ENCODE results near the gene MRC1. TPM values are rescaled to one million over a fixed set of nuclear protein-coding genes. Genes with fewer than 3 reads are reported as not detected.

MRC1 gene
- total and polyA plus RNA-seq, 2 donors (not counting 3 experiments of a cell fraction or from before 2014, with no cell fraction given), result 0.03 to 0.13 TPM

DNA sequence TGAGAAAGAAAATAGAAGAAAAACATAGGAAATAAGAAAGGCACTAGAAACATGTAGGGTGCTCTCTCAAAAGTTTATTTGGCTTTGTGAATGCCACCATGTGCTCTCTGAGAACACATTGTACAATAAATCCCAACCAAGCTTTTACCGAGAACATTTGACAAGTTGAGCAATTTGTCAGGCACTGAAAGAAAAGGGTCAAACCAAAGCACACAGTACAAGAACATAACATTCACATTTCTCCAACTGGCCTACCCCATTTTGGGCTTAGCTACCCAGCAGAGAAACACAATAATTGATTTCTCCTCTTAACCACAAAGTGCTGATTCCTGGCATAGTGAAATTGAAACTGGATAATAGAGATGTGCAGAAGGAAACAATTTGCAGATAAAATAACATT lies 73.4 kb downstream of the MRC1 start:
- Histone ChIP-seq H3K36me3 (ENCODE audit: control insufficient read depth in 2 of 2, extremely low read depth in 1 of 2, insufficient read depth in 2 of 2, low read length in 2 of 2) (no peaks in the 10 kb centered on the region), H3K27ac (ENCODE audit: insufficient read depth, low read depth, low read length) (no peak overlapping the region), H3K4me2 (ENCODE audit: insufficient read depth, low read length) (no peak overlapping the region), H3K79me2 (ENCODE audit: control insufficient read depth, insufficient read depth, low read length) (no peaks in the 10 kb centered on the region), H3K9ac (replicated peaks; ENCODE audit: extremely low read depth, insufficient read depth, low read length) (no peak overlapping the region), H3K9me1 (replicated peaks; ENCODE audit: control insufficient read depth, extremely low read depth, insufficient read depth, low read length) (no peaks in the 10 kb centered on the region), H2AFZ (ENCODE audit: low read depth, low read length) (no peak overlapping the region), H3K9me3 (replicated peaks; ENCODE audit: control insufficient read depth, insufficient read depth, low read length) (no peaks in the 10 kb centered on the region), H3K27me3 (ENCODE audit: control insufficient read depth in 2 of 2, insufficient read depth in 2 of 2, low read length in 2 of 2) (peaks cover 0 to 2% of the 10 kb centered on the region in 2 experiments), H3K4me3 (replicated peaks in 1 of 3; ENCODE audit: insufficient read depth in 1 of 3, low read depth in 1 of 3, low read length in 3 of 3) (no peak overlapping the region), H4K20me1 (replicated peaks; ENCODE audit: control insufficient read depth, extremely low read depth, insufficient read depth, low read length) (no peaks in the 10 kb centered on the region), H3K4me1 (ENCODE audit: control insufficient read depth, extremely low read depth, insufficient read depth, low read length) (no peaks in the 10 kb centered on the region)
- ChIA-PET CTCF (interaction anchor here (0.8 kb wide), 1 partner anchor 266 kb away, joined by 3 read pairs; no protein-coding TSS in a partner anchor), POLR2A (no interaction called here)
- intact Hi-C loops (cut with micrococcal nuclease) (no loop called here), dilution Hi-C loops (cut with MboI; ENCODE audit: extremely low pct_ligation_motif_present, low sequenced_read_pairs) (no loop called here)
- TF ChIP-seq POLR2A (IDR thresholded peaks at IDR 0.05; ENCODE audit: low read depth, low read length) (no peak), GATA2 (IDR thresholded peaks at IDR 0.05; ENCODE audit: insufficient read depth, insufficient read length, low read depth, low read length) (no peak), POLR2AphosphoS5 (IDR thresholded peaks at IDR 0.05; ENCODE audit: insufficient read depth, low read depth, low read length) (no peak), JUN (IDR thresholded peaks at IDR 0.05; ENCODE audit: borderline replicate concordance, insufficient read depth, insufficient read length, low read depth) (no peak), FOS (IDR thresholded peaks at IDR 0.05; ENCODE audit: borderline replicate concordance, insufficient read depth, low read length) (no peak), EZH2 (IDR thresholded peaks at IDR 0.05; ENCODE audit: borderline replicate concordance, low read depth, low read length, severe bottlenecking) (no peak), MYC (IDR thresholded peaks at IDR 0.05; ENCODE audit: low read depth, low read length) (no peak), CTCF (IDR thresholded peaks at IDR 0.05; ENCODE audit: extremely low read depth in 1 of 2, insufficient read depth in 1 of 2, low read depth in 1 of 2, low read length in 2 of 2) (no peak)
- TF ChIP-seq, protein P1, sequence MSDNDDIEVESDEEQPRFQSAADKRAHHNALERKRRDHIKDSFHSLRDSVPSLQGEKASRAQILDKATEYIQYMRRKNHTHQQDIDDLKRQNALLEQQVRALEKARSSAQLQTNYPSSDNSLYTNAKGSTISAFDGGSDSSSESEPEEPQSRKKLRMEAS (IDR thresholded peaks at IDR 0.05; ENCODE audit: insufficient read depth, insufficient read length), result no peak
- BruUV-seq (replicated peaks), result no TSS peak
- FAIRE-seq, result no peak
- DNase-seq (ENCODE audit: low read depth, low spot score), result no peak
